Mesendoderm (in vitro differentiated cells): ENCODE results near the gene MGRN1.

Experiments
- DNase-seq: peaks from one replicate; pipeline ENCODE4 v3.0.0; 2013
- H2AK5ac ChIP-seq: 2 replicates; pipeline ENCODE4 v1.6.1; 2013; ENCODE audit warnings: low read length, inconsistent platforms
- H2BK120ac ChIP-seq: 2 replicates; pipeline ENCODE4 v1.6.1; 2013; ENCODE audit warnings: low read depth, mild to moderate bottlenecking, low read length, moderate library complexity, mixed read lengths
- H2BK15ac ChIP-seq: replicated peaks from 2 replicates; pipeline ENCODE4 v1.6.1; 2013; ENCODE audit warnings: low read depth, mild to moderate bottlenecking, moderate library complexity
- H2BK5ac ChIP-seq: 2 replicates; pipeline ENCODE4 v1.6.1; 2013; ENCODE audit warnings: low read length, inconsistent platforms
- H3K18ac ChIP-seq: 2 replicates; pipeline ENCODE4 v1.6.1; 2013; ENCODE audit warnings: mild to moderate bottlenecking, low read length, mixed read lengths
- H3K23ac ChIP-seq: one replicate; pipeline ENCODE4 v1.6.1; 2013; ENCODE audit warnings: low read length
- H3K27ac ChIP-seq: 2 replicates; pipeline ENCODE4 v1.5.1; 2013; ENCODE audit warnings: low read depth, mild to moderate bottlenecking, inconsistent platforms, low read length, moderate library complexity
- H3K27me3 ChIP-seq: 2 replicates; pipeline ENCODE4 v1.6.1; 2013; ENCODE audit warnings: low read length, control low read depth, mild to moderate bottlenecking, inconsistent platforms; ENCODE audit not compliant: insufficient read depth, poor library complexity
- H3K36me3 ChIP-seq: 2 replicates; pipeline ENCODE4 v1.6.1; 2013; ENCODE audit warnings: low read length, inconsistent platforms; ENCODE audit not compliant: control insufficient read depth, insufficient read depth
- H3K4ac ChIP-seq: one replicate; pipeline ENCODE4 v1.6.1; 2013; ENCODE audit warnings: low read depth, mild to moderate bottlenecking, low read length, moderate library complexity
- H3K4me1 ChIP-seq: 2 replicates; pipeline ENCODE4 v1.6.1; 2013; ENCODE audit warnings: low read depth, low read length, inconsistent platforms; ENCODE audit not compliant: control insufficient read depth
- H3K4me2 ChIP-seq: 2 replicates; pipeline ENCODE4 v1.6.1; 2013; ENCODE audit warnings: low read length
- H3K4me3 ChIP-seq: 2 replicates; pipeline ENCODE4 v1.5.1; 2013; ENCODE audit warnings: mild to moderate bottlenecking, low read length
- H3K56ac ChIP-seq: one replicate; pipeline ENCODE4 v1.6.1; 2013; ENCODE audit warnings: low read length
- H3K79me1 ChIP-seq: 2 replicates; pipeline ENCODE4 v1.6.1; 2013; ENCODE audit warnings: low read length, inconsistent platforms
- H3K79me2 ChIP-seq: 2 replicates; pipeline ENCODE4 v1.6.1; 2013; ENCODE audit warnings: mild to moderate bottlenecking, low read length; ENCODE audit not compliant: control insufficient read depth, insufficient read depth
- H3K9ac ChIP-seq: 2 replicates; pipeline ENCODE4 v1.6.1; 2013; ENCODE audit warnings: low read length, inconsistent platforms
- H4K5ac ChIP-seq: one replicate; pipeline ENCODE4 v1.6.1; 2013; ENCODE audit warnings: low read length
- H4K8ac ChIP-seq: one replicate; pipeline ENCODE4 v1.6.1; 2013; ENCODE audit warnings: low read depth, mild to moderate bottlenecking, control low read depth, low read length, moderate library complexity
- WGBS: extraction: QIAGEN DNeasy Blood & Tissue Kit; methylation state at CpG from one replicate; pipeline ENCODE4 v1.1.7; 2013; ENCODE audit warnings: low lambda C conversion rate, missing lambda C conversion rate; ENCODE audit not compliant: insufficient coverage; ENCODE audit errors: extremely low coverage; 5-methylcytosine and 5-hydroxymethylcytosine counted together

The MGRN1 gene

GRCh38 chr16:4733211-4733742 lies 108.7 kb downstream of the MGRN1 start:
- H3K36me3 ChIP-seq: peaks cover 2% of the 10 kb centered on the region
- H2AK5ac ChIP-seq: no peak overlapping the region
- no peak overlapping the region for H2BK5ac ChIP-seq
- H3K23ac ChIP-seq: no peak overlapping the region
- no peak overlapping the region for H2BK15ac ChIP-seq
- no CpG with 5 or more reads among the region's 17 CpGs for WGBS
- no peak overlapping the region for H3K4ac ChIP-seq
- no peak overlapping the region for H3K18ac ChIP-seq
- H3K79me1 ChIP-seq: peaks cover 10% of the 10 kb centered on the region
- H3K4me1 ChIP-seq: no peaks in the 10 kb centered on the region
- H3K9ac ChIP-seq: peak overlapping the region; percentile 87
- DNase-seq: no peak
- H3K79me2 ChIP-seq: peaks cover 9% of the 10 kb centered on the region
- H3K56ac ChIP-seq: peak overlapping the region; percentile 73
- H3K27ac ChIP-seq: no peak overlapping the region
- H3K27me3 ChIP-seq: no peaks in the 10 kb centered on the region
- H4K8ac ChIP-seq: no peak overlapping the region
- H4K5ac ChIP-seq: no peak overlapping the region
- H3K4me2 ChIP-seq: peak overlapping the region; percentile 50
- H2BK120ac ChIP-seq: no peak overlapping the region
- H3K4me3 ChIP-seq: peak overlapping the region; percentile 90

GRCh38 chr16:4733747-4734062 lies 109.1 kb downstream of the MGRN1 start:
- H4K5ac ChIP-seq: no peak overlapping the region
- no peaks in the 10 kb centered on the region for H3K27me3 ChIP-seq
- H3K4me1 ChIP-seq: no peaks in the 10 kb centered on the region
- H3K79me1 ChIP-seq: peaks cover 9% of the 10 kb centered on the region
- peak overlapping the region; percentile 43 for H3K4ac ChIP-seq
- no peak overlapping the region for H2BK5ac ChIP-seq
- peak overlapping the region; percentile 50 for H3K4me2 ChIP-seq
- H2AK5ac ChIP-seq: no peak overlapping the region
- WGBS: no CpG with 5 or more reads among the region's 19 CpGs
- H2BK120ac ChIP-seq: no peak overlapping the region
- H3K18ac ChIP-seq: peak overlapping the region; percentile 11
- H3K56ac ChIP-seq: peak overlapping the region; percentile 94
- no peak for DNase-seq
- peak overlapping the region; percentile 87 for H3K9ac ChIP-seq
- peaks cover 9% of the 10 kb centered on the region for H3K79me2 ChIP-seq
- peak overlapping the region; percentile 90 for H3K4me3 ChIP-seq
- no peak overlapping the region for H2BK15ac ChIP-seq
- peak overlapping the region; percentile 66 for H3K23ac ChIP-seq
- H3K27ac ChIP-seq: peak overlapping the region; percentile 65
- peaks cover 2% of the 10 kb centered on the region for H3K36me3 ChIP-seq
- H4K8ac ChIP-seq: no peak overlapping the region

- Histone ChIP-seq H2BK5ac (no peak within 1 kb of the TSS), H3K4me1 (no peaks in the 10 kb centered on the region), H3K27ac (peak within 1 kb of the TSS; percentile 65), H3K18ac (peak within 1 kb of the TSS; percentile 11), H3K4me2 (peak within 1 kb of the TSS; percentile 98), H3K79me2 (peaks cover 9% of the 10 kb centered on the region), H4K5ac (no peak within 1 kb of the TSS), H3K79me1 (peaks cover 9% of the 10 kb centered on the region), H4K8ac (no peak within 1 kb of the TSS), H3K27me3 (no peaks in the 10 kb centered on the region), H3K9ac (peak within 1 kb of the TSS; percentile 87), H3K4me3 (peak within 1 kb of the TSS; percentile 90), H3K4ac (peak within 1 kb of the TSS; percentile 43), H2AK5ac (no peak within 1 kb of the TSS), H3K23ac (peak within 1 kb of the TSS; percentile 66), H2BK120ac (no peak within 1 kb of the TSS), H3K56ac (peak within 1 kb of the TSS; percentile 94), H2BK15ac (no peak within 1 kb of the TSS), H3K36me3 (peaks cover 2% of the 10 kb centered on the region)
- no CpG with 5 or more reads among the region's 70 CpGs for WGBS
- peak; percentile 99 for DNase-seq
Measured at GRCh38 chr16:4734063-4734729, 109.6 kb downstream of the MGRN1 start, which contains the start of the genes ANKS3 and DNAAF8. ANKS3 (minus strand) TSS chr16:4734271; CDS start chr16:4730149, 4,122 bp downstream. DNAAF8 (plus strand) TSS chr16:4734537; CDS start chr16:4736515, 1,978 bp downstream.

- Histone ChIP-seq H4K8ac (no peak overlapping the region), H3K4me3 (peak overlapping the region; percentile 71), H3K4me2 (peak overlapping the region; percentile 98), H3K18ac (no peak overlapping the region), H3K4ac (no peak overlapping the region), H3K36me3 (no peaks in the 10 kb centered on the region), H3K23ac (no peak overlapping the region), H2AK5ac (no peak overlapping the region), H3K27me3 (no peaks in the 10 kb centered on the region), H4K5ac (no peak overlapping the region), H2BK5ac (no peak overlapping the region), H3K4me1 (no peaks in the 10 kb centered on the region), H2BK120ac (no peak overlapping the region), H3K56ac (peak overlapping the region; percentile 92), H3K79me2 (peaks cover 9% of the 10 kb centered on the region), H2BK15ac (no peak overlapping the region), H3K9ac (peak overlapping the region; percentile 87), H3K79me1 (peaks cover 6% of the 10 kb centered on the region), H3K27ac (peak overlapping the region; percentile 18)
- DNase-seq: peak; percentile 86
- WGBS: no CpG with 5 or more reads among the region's 38 CpGs
Measured at GRCh38 chr16:4734730-4735535, 110.3 kb downstream of the MGRN1 start.

GRCh38 chr16:4736546-4736945 lies 111.9 kb downstream of the MGRN1 start:
- Histone ChIP-seq H3K27me3 (no peaks in the 10 kb centered on the region), H3K79me2 (peaks cover 9% of the 10 kb centered on the region), H4K5ac (no peak overlapping the region), H3K9ac (no peak overlapping the region), H3K18ac (no peak overlapping the region), H3K27ac (no peak overlapping the region), H3K23ac (no peak overlapping the region), H3K79me1 (peaks cover 6% of the 10 kb centered on the region), H3K4me2 (no peak overlapping the region), H3K4me1 (no peaks in the 10 kb centered on the region), H3K36me3 (no peaks in the 10 kb centered on the region), H3K4me3 (no peak overlapping the region), H2BK120ac (no peak overlapping the region), H2AK5ac (no peak overlapping the region), H2BK15ac (no peak overlapping the region), H2BK5ac (no peak overlapping the region), H3K56ac (no peak overlapping the region), H3K4ac (no peak overlapping the region), H4K8ac (no peak overlapping the region)
- no peak for DNase-seq
- WGBS: no CpG with 5 or more reads among the region's 4 CpGs
